H4 (cell line): ENCODE results near the gene HPN. TPM values are rescaled to one million over a fixed set of nuclear protein-coding genes. Genes with fewer than 3 reads are reported as not detected.
"Not testable (repeated sequence)": the region's sequence is repeated elsewhere in the genome, so short reads cannot be mapped to it uniquely, and the experiment has no call there.

Experiments used
- DNase-seq: peaks from one replicate; pipeline ENCODE4 v3.0.0-alpha.2; 2015; ENCODE audit warnings: low spot score
- total RNA-seq: library from RNA; depleted of rRNA; stranded (reverse); fragments of >200 nt; shearing (Covaris generic); gene quantifications from 2 replicates; pipeline ENCODE4 v1.2.3, GENCODE V29; 2014

HPN gene
- total RNA-seq, 1 experiment from 2014 or later = not detected

DNA sequence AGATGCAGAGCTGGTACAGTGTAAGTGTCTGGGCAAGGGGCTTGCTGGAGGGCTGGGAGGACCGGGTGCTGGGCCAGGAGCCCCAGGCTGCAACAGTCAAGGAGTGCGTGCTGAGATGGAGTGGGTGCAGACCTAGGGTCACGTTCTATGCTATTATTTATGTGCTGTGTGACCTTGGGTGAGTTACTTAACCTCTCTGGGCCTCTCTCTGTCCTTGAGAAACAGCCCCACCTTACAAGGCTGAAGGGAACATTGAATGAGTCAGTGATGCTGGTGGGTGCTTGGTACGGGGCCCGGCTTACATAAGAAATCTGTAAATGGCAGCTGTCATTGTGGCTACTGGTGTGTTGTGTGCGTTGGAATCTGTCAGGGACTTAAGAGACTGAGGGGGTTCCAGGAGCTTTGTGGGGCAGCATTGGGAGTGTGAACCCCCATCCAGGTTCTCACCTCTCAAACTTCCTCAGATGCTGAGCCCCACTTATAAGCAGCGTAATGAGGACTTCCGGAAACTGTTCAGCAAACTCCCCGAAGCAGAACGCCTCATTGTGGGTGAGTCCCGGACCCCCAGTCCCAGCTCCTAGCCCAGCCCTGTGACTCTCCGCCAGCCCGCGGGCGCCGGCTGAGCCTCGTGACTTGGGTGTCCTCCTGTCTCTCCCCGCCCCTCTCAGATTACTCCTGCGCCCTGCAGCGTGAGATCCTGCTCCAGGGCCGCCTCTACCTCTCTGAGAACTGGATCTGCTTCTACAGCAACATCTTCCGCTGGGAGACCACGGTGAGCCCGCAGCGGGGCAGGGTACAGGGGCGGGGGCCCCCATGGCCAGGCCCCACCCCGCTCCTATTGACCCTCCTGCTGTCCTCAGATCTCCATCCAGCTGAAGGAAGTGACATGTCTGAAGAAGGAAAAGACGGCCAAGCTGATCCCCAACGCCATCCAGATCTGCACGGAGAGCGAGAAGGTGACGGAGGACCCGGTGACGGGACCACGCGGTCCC lies 31.8 kb upstream of the HPN start:
- no peak for DNase-seq

DNA sequence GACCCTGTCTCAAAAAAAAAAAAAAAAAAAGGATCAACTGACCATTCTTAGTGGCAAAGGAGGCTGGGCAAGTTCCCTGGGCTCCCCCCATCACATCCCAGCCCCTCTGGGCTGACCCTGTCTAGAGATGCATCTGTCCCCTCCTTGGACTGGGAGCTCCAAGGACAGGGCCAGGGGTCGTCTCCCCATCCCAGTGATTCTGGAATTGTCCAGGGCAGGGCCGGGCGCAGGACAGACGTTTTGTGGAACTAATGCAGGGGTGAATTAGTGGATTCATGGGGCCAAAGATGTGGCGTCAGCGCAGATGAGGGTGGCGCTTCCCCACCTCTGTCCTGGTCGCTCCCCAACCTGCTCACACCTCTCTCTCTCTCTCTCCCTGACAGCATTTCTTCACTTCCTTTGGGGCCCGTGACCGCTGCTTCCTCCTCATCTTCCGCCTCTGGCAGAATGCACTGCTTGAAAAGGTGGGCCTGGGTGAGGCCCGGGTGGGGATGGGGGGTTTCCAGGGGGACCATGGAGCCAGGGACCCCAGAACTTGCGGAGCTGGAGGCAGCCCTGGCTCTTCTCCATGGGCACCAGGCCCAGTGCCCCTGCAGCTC lies 30.3 kb upstream of the HPN start:
- no peak for DNase-seq

DNA sequence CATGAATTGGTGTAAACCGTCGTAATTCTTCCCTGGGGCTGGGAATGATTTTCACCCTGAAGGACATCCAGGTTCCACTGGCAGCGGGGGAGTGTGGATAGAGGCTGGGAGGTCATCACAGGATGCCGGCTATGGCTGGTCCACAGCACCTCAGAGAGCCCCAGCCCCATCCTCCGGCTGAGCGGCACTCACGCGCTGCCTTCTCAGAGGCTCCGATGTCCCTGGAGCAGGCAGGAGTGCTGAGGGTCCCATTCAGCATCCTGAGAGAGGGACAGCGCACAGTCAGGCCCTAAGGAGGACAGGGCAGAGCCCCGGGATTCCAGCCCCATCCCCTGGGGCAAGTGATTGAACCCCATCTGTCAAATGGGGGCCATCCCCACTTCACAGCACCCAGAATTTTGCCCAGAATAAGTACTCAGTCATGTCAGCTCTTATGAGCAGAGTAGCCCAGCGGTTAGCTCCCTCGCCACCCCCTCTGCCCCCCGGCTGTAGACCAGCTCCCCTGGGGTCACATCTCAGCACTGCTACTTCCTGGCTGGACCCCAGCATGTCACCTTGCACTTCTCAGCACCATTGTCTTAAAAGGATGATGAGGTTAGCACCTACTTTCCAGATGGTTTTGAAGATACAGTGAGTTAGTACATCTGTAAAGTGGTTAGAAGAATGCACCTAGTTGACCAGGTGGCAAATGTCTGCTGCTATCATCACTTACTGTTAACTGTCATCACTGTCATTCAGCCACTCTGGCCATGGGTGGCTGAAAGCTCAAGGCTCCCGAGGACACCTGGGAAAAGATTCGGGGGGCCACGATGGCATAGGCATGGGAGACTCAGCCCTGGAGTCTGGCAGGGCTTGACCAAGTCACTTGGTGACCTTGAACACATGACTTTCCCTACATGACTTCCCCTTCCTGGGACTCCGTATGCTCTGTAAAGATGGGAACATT lies 29.5 kb upstream of the HPN start:
- no peak for DNase-seq

DNA sequence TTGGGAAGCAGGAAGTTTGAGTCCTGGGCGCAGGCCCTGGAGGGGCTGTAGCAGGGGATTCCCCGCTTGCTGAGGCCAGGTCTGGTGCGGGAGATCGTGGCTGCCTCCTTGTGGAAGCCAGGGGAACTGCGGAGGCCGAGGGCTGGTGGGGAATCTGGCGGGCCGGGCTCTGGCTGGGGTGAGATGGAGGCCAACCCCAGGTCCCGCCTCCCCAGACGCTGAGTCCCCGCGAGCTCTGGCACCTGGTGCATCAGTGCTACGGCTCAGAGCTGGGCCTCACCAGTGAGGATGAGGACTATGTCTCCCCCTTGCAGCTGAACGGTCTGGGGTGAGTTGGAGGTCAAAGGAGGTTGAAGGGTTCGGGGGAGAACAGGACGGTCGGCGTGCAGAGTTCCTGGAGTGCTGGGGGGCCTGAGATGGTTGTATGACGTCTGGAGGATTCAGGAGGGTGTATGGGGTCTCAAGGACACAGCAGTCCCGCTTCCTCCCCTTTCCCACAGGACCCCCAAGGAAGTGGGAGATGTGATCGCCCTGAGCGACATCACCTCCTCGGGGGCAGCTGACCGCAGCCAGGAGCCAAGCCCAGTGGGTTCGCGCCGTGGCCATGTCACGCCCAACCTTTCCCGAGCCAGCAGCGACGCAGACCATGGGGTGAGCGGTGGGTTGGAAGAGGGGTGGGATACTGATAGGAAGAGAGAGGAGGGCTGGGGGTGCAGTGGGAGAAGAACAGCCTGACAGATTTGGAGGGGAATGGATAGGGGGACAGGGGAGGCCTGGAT lies 28.3 kb upstream of the HPN start:
- DNase-seq = peak; percentile 58

DNA sequence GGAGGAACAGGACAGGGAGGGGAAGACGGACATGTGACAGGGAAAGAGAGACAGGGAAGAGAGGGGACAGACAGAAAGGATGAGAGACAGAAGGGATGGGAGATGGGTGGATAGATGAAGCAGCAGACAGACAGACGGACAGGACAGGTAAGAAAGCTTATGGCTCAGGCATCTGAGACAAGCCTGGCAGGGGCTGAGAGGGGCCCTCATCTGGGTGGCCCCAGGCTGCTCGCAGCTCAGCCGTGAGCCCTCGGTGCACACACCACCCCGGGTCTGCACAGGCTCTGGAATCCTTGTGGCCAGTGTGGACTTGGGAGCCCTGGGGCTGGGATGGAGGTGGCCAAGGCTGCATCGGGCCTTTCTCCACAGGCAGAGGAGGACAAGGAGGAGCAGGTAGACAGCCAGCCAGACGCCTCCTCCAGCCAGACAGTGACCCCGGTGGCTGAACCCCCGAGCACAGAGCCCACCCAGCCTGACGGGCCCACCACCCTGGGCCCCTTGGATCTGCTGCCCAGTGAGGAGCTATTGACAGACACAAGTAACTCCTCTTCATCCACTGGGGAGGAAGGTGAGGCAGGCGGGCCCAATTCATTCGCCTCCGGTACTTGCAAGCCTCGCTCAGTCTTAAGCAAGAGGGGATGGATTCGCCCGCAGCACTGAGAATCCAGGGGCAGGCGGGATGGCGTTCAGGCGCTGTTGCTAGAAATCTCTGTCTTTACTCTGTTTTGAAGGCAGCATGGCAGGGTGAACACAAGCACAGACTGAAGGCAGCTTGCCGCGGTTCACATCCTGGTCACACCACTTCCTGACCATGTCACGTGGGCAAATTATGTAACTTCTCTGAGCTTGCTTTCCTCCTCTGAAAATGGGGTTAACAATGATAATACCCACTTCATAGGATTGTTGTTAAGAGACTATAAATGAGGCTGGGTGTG lies 27.4 kb upstream of the HPN start:
- DNase-seq = no peak

DNA sequence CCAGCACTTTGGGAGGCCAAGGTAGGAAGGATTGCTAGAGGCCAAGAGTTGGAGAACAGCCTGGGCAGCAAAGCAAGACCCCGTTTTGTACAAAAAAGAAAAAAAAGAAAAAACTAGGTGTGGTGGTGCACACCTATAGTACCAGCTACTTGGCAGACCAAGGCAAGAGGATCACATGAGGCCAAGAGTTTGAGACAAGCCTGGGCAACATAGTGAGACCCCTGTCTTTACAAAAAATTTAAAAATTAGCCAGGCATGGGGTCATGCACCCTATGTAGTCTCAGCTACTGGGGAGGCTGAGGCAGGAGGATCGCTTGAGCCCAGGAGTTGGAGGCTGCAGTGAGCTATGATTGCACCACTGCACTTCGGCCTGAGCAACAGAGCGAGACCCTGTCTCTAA lies 26.7 kb upstream of the HPN start:
- not testable (repeated sequence) for DNase-seq

DNA sequence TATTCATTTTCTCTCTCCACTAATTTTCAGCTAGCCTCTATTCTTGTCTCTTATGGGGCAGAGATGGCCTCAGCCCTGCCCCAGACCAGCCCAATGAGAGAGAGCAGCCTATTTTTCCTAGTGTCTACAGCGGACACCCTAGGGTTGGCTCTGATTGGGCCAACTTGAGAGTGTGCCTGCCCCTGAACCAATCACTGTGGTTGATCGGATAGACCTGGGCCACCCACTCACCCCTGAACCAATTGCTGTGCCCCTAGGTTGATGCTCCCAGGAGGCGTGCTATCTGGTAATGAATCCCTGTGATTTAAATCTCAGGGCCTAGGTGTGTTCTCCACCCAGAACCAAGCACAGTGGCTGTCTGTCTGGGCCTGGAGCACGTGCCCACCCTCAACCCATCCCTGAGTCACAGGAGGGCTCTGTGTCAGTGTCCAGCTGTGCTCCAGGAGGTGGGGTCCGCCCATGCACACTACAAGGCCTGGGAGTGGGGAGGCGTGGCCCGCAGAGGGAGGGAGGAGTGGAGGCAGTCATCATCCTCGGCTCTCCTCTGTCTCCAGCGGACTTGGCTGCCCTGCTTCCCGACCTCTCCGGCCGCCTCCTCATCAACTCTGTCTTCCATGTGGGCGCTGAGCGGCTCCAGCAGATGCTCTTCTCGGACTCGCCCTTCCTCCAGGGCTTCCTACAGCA lies 26.1 kb upstream of the HPN start:
- no peak for DNase-seq

DNA sequence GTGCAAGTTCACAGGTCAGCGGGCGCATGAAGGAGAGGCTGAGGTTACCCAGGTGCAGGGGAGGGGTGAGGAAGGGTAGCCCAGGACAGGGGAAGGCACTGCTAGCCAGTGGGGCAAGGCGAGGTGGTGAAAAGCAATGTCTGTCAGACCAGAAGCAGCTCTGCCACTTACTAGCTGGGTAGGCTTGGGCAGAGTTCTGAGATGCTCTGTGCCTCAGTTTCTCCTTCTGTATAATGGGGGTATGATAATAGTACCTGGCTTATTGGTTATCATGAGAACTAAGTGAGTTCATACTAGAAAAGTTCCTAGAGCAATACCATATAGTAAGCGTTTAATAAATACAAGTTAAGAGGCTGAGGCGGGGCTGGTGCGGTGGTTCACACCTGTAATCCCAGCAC lies 25.6 kb upstream of the HPN start:
- DNase-seq = no peak

DNA sequence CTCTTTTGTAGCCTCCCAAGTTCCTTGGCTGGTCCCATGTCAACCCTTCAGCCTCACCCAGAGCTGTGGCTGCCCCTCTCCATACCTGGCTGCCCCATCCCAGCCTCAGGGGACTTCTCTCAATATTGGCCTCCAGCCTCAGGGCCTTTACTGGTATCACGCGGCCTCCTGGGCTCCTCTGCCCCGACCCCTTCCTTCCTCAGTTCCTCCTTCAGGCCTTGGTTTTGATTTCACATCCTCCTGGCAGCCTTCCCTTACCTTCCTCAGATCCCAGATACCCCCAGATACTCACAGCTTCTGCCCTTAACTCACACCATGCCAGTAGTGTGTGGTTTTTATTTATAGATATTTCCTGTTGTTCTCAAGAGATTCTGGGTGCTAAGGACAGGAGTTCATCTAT lies 24.0 kb upstream of the HPN start:
- no peak for DNase-seq

DNA sequence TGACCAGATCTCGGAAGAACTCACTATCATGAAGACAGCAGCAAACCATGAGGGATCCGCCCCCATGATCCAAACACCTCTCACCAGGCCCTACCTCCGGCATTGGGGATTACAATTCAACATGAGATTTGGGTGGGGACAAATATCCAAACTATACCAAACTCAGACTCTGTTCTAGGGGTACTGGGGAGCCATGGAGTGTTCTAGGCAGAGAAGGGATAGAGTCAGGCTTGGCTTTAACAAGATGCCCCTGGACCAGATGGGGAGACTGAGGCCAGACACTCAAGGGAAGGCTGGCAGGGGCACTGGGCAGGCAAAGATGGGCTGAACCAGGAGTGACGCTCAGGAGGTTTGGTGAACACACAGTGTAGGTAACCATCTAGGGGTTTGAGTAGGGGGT lies 23.1 kb upstream of the HPN start:
- DNase-seq = no peak

DNA sequence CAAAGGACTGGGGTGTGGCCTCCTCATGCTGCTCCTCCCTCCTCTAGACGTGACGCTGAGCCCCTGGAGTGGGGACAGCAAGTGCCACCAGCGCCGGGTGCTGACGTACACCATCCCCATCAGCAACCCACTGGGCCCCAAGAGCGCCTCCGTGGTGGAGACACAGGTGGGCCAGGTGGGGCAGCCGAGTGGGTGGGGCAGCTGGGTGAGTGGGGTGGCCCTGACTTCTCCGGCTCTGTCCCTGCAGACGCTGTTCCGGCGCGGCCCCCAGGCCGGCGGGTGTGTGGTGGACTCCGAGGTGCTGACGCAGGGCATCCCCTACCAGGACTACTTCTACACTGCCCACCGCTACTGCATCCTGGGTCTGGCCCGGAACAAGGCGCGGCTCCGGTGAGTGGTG lies 22.4 kb upstream of the HPN start:
- no peak for DNase-seq

DNA sequence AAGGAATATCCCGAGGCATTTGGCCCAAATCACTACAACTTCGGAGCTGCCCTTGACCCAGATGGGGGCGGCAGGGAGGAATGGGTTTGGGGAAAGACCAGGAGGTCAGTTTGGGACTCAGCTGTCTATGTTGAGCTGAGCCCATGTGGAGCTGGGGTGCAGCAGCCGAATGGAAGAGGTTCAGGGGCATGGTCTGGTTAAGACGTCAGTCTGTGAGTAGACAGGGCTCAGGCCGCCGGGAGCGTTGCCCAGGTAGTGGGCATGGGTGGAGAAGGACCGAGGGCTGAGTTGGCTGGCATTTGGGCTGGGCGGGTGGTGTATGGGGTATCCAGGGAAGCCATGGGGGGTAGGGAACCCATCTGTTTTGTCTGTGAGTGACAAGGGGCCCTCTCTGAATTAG lies 20.5 kb upstream of the HPN start:
- no peak for DNase-seq

DNA sequence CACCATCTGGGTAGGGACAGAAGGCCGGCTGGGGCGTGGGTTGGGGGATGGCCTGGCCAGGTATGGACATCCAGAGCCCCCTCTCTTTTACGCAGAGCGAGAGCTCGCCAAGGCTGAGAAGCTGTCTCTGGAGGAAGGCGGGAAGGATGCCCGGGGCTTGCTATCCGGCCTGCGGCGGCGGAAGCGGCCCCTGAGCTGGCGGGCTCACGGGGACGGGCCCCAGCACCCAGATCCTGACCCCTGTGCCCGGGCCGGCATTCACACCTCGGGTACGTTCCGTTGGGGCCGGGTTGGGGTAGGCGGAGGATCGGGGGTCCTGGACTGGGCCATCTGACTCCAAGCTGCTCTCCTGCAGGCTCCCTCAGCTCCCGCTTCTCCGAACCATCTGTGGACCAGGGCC lies 19.9 kb upstream of the HPN start:
- DNase-seq = no peak

DNA sequence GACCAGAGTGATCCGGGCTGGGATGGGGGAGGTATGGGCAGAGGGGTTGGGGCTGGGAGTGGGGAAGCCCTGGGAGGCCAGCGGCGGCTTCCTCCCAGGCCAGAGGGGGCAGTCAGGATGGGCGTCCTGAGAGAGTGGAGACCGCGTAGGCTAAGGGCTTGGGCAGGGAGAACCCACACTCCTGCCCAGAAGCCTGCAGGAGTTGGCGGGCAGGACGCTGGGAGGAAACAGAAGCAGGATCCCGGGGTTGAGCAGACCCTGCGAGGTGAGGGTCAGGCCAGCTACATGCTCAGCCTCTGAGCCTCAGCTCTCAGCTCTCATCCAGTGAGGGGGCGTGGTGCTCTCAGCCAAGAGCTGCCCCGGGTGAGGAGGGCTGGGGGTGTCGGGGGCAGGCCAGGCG lies 19.1 kb upstream of the HPN start:
- DNase-seq = no peak

DNA sequence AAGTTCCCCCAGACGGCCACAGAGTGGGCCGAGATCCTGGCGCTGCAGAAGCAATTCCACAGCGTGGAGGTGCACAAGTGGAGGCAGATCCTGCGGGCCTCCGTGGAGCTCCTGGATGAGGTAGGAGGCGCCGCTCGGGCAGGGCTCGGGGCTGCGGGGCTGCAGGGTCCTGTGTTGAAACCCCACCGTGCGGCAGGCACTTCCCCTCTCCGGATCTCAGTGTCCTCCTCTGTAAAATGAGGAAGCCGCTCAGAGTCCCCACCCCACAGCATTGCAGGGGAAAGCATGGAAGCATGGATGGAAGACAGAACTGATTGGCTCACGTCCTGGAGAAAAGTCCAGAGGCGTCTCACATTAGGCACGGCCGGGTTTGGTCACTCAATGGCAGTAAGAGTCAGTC lies 18.1 kb upstream of the HPN start:
- DNase-seq = no peak

DNA sequence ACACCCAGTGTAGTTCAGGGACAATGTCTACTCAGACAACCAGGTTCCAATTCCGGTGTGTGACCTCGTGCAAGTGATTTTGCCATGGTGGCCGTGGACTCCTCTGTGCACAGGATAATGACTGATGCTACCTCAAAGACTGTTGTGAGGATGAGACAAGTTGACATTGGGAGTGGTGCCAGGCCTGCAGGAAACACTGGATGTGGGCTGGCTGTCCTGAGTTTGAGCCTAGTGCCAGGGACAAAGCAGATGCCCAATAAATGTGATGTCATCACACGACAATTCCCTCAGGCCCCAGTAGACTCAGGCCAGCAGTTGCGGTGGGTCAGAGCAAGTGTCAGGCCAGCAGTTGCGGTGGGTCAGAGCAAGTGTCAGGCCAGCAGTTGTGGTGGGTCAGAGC lies 17.4 kb upstream of the HPN start:
- DNase-seq = no peak

DNA sequence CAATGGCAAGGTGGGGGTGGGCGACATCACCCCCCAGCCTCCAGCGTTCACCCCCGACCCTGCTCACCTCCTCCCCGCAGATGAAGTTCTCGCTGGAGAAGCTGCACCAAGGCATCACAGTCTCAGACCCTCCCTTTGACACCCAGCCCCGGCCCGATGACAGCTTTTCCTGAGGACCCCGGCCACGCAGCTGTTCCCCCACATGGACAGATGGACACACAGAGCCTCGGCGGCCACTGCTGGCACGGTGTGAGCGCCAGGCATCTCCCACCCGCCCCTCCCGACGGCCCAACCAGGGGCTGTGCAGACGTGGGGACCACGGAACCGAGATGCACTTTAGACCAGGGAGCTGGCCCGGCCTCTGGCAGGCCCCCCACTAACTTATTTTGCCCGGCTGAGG lies 15.6 kb upstream of the HPN start:
- DNase-seq = no peak

DNA sequence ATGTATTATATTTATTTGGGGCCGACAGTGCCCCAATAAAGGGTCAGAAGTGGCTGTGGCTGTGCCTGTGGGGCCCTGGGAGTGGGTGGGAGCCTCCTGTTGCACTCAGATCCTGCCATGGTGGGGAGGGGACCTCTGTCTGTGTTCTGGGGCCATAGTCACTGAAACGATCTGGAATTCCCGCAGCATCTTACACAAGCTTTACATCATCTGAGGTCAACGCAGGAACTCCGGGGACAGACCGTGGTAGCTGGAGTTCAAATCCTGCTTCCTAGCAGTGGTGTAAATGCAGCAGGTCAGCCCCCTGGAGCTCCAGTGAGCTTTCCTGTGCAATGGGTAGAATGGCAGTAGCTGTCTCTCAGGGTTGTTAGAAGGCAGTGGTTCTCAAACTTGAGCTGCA lies 15.1 kb upstream of the HPN start:
- no peak for DNase-seq

DNA sequence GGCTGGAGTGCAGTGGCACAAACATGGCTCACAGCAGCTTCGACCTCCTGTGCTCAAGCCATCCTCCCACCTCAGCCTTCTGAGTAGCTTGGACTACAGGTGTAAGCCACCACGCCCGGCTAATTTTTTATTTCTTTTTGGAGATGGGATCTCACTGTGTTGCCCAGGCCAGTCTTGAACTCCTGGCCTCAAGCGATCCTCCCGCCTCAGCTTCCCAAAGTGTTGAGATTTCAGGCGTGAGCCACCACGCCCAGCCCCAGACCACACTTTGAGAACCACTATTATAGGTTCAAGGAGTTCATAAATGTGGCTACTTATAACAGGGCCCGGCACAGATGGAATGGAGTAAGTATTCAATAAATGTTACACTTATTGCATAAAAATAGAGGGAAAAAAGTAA lies 14.5 kb upstream of the HPN start:
- DNase-seq = no peak
